Choroid plexus epithelial cell (primary cell): Measurements from ENCODE around the gene CEP70.
"Not testable (repeated sequence)": the region's sequence is repeated elsewhere in the genome, so short reads cannot be mapped to it uniquely, and the experiment has no call there.

Source experiments
- DNase-seq: peaks from one replicate; pipeline ENCODE4 v3.0.0-alpha.2; 2010; ENCODE audit warnings: low read depth
- H3K4me3 ChIP-seq: 2 replicates; pipeline ENCODE4 v1.5.1; 2011; ENCODE audit warnings: low read depth, mild to moderate bottlenecking, control low read depth, low read length, moderate library complexity
- TF ChIP-seq, protein P1 (sequence below): conservative IDR thresholded peaks from 2 replicates; pipeline ENCODE4 v1.5.1; 2011; ENCODE audit warnings: low read depth, mild to moderate bottlenecking, control low read depth, inconsistent platforms, low read length, moderate library complexity

CEP70 gene

GRCh38 chr3:138491971-138492370 is 102.1 kb downstream of the CEP70 start:
- TF ChIP-seq, protein P1, sequence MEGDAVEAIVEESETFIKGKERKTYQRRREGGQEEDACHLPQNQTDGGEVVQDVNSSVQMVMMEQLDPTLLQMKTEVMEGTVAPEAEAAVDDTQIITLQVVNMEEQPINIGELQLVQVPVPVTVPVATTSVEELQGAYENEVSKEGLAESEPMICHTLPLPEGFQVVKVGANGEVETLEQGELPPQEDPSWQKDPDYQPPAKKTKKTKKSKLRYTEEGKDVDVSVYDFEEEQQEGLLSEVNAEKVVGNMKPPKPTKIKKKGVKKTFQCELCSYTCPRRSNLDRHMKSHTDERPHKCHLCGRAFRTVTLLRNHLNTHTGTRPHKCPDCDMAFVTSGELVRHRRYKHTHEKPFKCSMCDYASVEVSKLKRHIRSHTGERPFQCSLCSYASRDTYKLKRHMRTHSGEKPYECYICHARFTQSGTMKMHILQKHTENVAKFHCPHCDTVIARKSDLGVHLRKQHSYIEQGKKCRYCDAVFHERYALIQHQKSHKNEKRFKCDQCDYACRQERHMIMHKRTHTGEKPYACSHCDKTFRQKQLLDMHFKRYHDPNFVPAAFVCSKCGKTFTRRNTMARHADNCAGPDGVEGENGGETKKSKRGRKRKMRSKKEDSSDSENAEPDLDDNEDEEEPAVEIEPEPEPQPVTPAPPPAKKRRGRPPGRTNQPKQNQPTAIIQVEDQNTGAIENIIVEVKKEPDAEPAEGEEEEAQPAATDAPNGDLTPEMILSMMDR: no peak
- no peak for DNase-seq

DNA sequence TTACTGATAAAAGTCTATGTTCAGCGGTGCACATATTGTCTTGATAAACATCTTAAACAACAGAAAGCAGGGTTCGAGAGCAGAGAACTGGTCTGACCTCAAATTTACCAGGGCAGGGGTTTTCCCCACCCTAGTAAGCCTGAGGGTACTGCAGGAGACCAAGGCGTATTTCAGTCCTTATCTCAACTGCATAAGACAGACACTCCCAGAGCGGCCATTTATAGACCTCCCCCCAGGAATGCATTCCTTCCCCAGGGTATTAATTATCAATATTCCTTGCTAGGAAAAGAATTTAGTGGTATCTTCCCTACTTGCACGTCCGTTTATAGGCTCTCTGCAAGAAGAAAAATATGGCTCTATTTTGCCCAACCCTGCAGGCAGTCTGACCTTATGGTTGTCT is 107.5 kb downstream of the CEP70 start:
- not testable (repeated sequence) for DNase-seq, H3K4me3 ChIP-seq

More at GRCh38 chr3:138491971-138492370, 102.1 kb downstream of the CEP70 start:
- no peak overlapping the region for H3K4me3 ChIP-seq

GRCh38 chr3:138484672-138485071 is 109.4 kb downstream of the CEP70 start:
- not testable (repeated sequence) for H3K4me3 ChIP-seq, DNase-seq

DNA sequence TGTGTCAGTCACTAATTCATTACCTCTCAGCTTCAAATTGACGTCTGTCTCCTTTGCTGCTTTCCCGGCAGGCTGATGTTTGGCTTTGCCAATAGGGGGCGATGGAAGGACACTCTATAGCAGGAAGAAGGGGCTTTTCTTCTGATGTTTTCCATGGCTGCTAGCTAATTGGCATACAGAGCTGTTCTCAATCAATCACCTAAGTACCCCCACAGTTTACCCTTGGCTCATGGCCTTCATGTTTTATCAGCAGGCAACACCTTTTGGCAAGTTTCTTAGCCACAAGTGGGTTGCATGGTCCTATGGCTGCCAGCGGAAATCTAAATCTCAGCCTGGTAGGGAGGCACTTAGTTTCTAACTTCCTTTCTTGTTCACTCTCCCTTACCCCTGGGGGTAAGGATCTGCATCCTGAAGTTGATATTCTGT is 114.6 kb downstream of the CEP70 start:
- TF ChIP-seq, protein P1: peak; percentile 99
- H3K4me3 ChIP-seq: no peak overlapping the region
- DNase-seq: peak; percentile 75

DNA sequence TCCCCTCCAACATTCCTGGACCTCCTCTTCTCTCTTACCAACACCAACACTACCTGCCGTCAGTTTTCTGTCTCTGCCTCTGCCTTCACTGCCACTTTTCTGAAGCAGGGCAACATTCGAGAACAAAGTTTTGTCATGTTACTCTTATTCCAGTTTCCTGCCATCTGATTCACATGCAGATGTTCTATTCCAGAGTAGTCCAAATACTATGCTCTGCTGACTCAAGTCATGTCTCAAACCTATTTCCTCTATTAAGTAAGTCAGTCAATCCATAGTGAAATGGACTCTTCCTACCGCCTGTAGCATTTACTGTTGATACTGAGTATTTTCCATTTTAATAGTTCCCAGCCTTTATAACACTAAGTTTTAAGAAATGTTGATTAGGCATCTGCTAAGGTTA is 116.3 kb downstream of the CEP70 start:
- H3K4me3 ChIP-seq: no peak overlapping the region
- DNase-seq: no peak
- TF ChIP-seq, protein P1: no peak

DNA sequence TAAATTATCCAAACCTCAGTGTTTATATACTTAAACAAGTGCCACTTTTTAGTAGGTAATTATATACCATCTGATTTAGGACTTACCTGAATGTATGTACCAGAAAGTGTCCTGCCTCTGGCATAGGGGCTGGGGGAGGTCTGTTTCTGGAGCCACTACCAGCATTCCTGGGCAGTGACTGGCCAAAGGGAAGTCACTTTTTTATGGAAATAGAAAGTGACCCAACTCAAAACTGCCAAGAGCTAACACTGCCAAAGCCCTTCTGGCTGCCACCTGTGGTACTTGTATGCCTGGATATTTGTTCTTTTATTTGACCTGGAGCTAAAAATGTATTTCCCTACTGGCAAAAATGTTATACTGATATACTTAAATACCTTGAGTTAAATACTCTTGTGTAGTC is 116.9 kb downstream of the CEP70 start:
- TF ChIP-seq, protein P1: no peak
- H3K4me3 ChIP-seq: no peak overlapping the region
- DNase-seq: no peak

- H3K4me3 ChIP-seq: no peak overlapping the region
- TF ChIP-seq, protein P1: no peak
- DNase-seq: no peak
Measured at GRCh38 chr3:138476526-138476925, 117.5 kb downstream of the CEP70 start.

DNA sequence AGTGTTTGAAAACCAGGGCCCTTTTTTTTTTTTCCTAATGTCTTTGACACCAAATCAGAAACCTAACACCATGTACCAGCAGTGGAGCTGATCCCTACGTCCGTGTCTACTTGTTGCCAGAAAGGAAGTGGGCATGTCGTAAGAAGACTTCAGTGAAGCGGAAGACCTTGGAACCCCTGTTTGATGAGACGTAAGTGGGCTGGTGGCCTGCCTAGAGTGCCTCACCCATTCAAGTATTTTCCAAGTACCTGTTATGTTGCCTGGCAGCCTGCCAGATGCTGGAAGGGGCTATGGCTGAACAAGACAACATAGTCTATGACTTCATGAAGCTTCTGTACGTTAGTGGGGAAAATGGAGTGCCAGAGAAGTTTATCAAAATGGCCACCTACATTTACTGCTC is 119.9 kb downstream of the CEP70 start:
- no peak overlapping the region for H3K4me3 ChIP-seq
- TF ChIP-seq, protein P1: no peak
- no peak for DNase-seq
